WTC11 (cell line): ENCODE data around the gene DAZAP2. TPM values are rescaled to one million over a fixed set of nuclear protein-coding genes. Genes with fewer than 3 reads are reported as not detected.

Source experiments
- ATAC-seq: fragments of 200-7000 bp; cut with Tn5 transposase; 2 replicates; pipeline ENCODE4 v1.10.0; 2021; ENCODE audit warnings: mild to moderate bottlenecking, moderate library complexity
- CTCF ChIA-PET: fragments of 300-600 bp; sonication (Branson Sonifier 250); formaldehyde crosslinking; loops from one replicate; lab custom pipeline; 2021; ENCODE audit warnings: antibody characterized with exemption; lab: Charles Lee
- POLR2A ChIA-PET: fragments of 350-600 bp; sonication (Branson Sonifier 250); formaldehyde crosslinking; loops from one replicate; lab custom pipeline; 2021; ENCODE audit warnings: antibody characterized with exemption; lab: Charles Lee
- DNase-seq: peaks from one replicate; pipeline ENCODE4 v3.0.0; 2021; ENCODE audit warnings: low spot score
- H3K27ac Mint-ChIP-seq: 2 replicates; pipeline ENCODE4 v1.8.0; 2021; ENCODE audit warnings: mixed read lengths
- H3K27me3 Mint-ChIP-seq: 2 replicates; pipeline ENCODE4 v1.8.0; 2021; ENCODE audit warnings: low read depth, mild to moderate bottlenecking, moderate library complexity, mixed read lengths
- H3K36me3 Mint-ChIP-seq: 2 replicates; pipeline ENCODE4 v1.8.0; 2021; ENCODE audit warnings: mixed read lengths
- H3K4me1 Mint-ChIP-seq: 2 replicates; pipeline ENCODE4 v1.8.0; 2022; ENCODE audit warnings: mixed read lengths
- H3K4me3 Mint-ChIP-seq: 2 replicates; pipeline ENCODE4 v1.8.0; 2021; ENCODE audit warnings: mild to moderate bottlenecking, moderate library complexity, mixed read lengths
- H3K9me3 Mint-ChIP-seq: 2 replicates; pipeline ENCODE4 v1.8.0; 2021; ENCODE audit warnings: mixed read lengths
- CBFB ChIP-seq: sonication (generic); formaldehyde crosslinking; IDR thresholded peaks from 2 replicates; pipeline ENCODE4 v1.8.1; 2022; ENCODE audit warnings: mild to moderate bottlenecking, low read depth, missing genetic modification reagents
- FOXJ3 ChIP-seq: sonication (generic); formaldehyde crosslinking; IDR thresholded peaks from 2 replicates; pipeline ENCODE4 v1.9.0; 2021; ENCODE audit warnings: missing genetic modification reagents, mild to moderate bottlenecking, borderline replicate concordance
- FOXP1 ChIP-seq: sonication (generic); formaldehyde crosslinking; IDR thresholded peaks from 2 replicates; pipeline ENCODE4 v1.8.0; 2022; ENCODE audit warnings: missing genetic modification reagents, mild to moderate bottlenecking, moderate library complexity, borderline replicate concordance
- NR3C1 ChIP-seq: sonication (generic); formaldehyde crosslinking; conservative IDR thresholded peaks from 2 replicates; pipeline ENCODE4 v1.8.1; 2023; ENCODE audit warnings: low read depth, mild to moderate bottlenecking, missing genetic modification reagents
- RELA ChIP-seq: sonication (generic); formaldehyde crosslinking; IDR thresholded peaks from 2 replicates; pipeline ENCODE4 v1.8.1; 2022; ENCODE audit warnings: missing genetic modification reagents, mild to moderate bottlenecking, borderline replicate concordance
- RORB ChIP-seq: fragments of 250-450 bp; sonication (Bioruptor Pico); IDR thresholded peaks from 2 replicates; pipeline ENCODE4 v1.9.0; 2021; ENCODE audit warnings: mild to moderate bottlenecking
- SMAD3 ChIP-seq: sonication (generic); formaldehyde crosslinking; IDR thresholded peaks from 2 replicates; pipeline ENCODE4 v1.8.0; 2022; ENCODE audit warnings: missing genetic modification reagents, mild to moderate bottlenecking, borderline replicate concordance
- SMAD4 ChIP-seq: sonication (generic); formaldehyde crosslinking; IDR thresholded peaks from 2 replicates; pipeline ENCODE4 v1.8.0; 2022; ENCODE audit warnings: mild to moderate bottlenecking, missing genetic modification reagents
- SOX15 ChIP-seq: fragments of 250-450 bp; sonication (Bioruptor Pico); IDR thresholded peaks from 2 replicates; pipeline ENCODE4 v1.9.0; 2021; ENCODE audit warnings: mild to moderate bottlenecking
- ZNF138 ChIP-seq: sonication (generic); formaldehyde crosslinking; conservative IDR thresholded peaks from 2 replicates; pipeline ENCODE4 v1.8.1; 2022; ENCODE audit warnings: mild to moderate bottlenecking, moderate library complexity, missing genetic modification reagents
- ZNF232 ChIP-seq: sonication (generic); formaldehyde crosslinking; IDR thresholded peaks from 2 replicates; pipeline ENCODE4 v1.8.0; 2022; ENCODE audit warnings: mild to moderate bottlenecking, missing genetic modification reagents
- total RNA-seq: library from RNA; stranded (reverse); gene quantifications from 3 replicates; pipeline ENCODE4 v1.2.3, GENCODE V29; 2021
- TF ChIP-seq, protein P1 (sequence below): sonication (generic); formaldehyde crosslinking; IDR thresholded peaks from 2 replicates; pipeline ENCODE4 v1.8.1; 2023; ENCODE audit warnings: mild to moderate bottlenecking, missing genetic modification reagents, moderate library complexity
- TF ChIP-seq, protein P2 (sequence below): fragments of 250-450 bp; sonication (Bioruptor Pico); IDR thresholded peaks from 2 replicates; pipeline ENCODE4 v1.9.0; 2021; ENCODE audit warnings: mild to moderate bottlenecking
- TF ChIP-seq, protein P3 (sequence below): sonication (generic); formaldehyde crosslinking; IDR thresholded peaks from 2 replicates; pipeline ENCODE4 v1.8.1; 2023; ENCODE audit warnings: mild to moderate bottlenecking, missing genetic modification reagents
- TF ChIP-seq, protein P4 (sequence below): sonication (generic); formaldehyde crosslinking; IDR thresholded peaks from 2 replicates; pipeline ENCODE4 v1.8.0; 2022; ENCODE audit warnings: mild to moderate bottlenecking, missing genetic modification reagents
- TF ChIP-seq, protein P5 (sequence below): fragments of 250-450 bp; sonication (Bioruptor Pico); IDR thresholded peaks from 2 replicates; pipeline ENCODE4 v2.1.2; 2022; ENCODE audit warnings: mild to moderate bottlenecking, moderate library complexity
- TF ChIP-seq, protein P6 (sequence below): sonication (generic); formaldehyde crosslinking; IDR thresholded peaks from 2 replicates; pipeline ENCODE4 v1.8.1; 2022; ENCODE audit warnings: low read depth, missing genetic modification reagents, borderline replicate concordance
- TF ChIP-seq, protein P7 (sequence below): sonication (generic); formaldehyde crosslinking; IDR thresholded peaks from 2 replicates; pipeline ENCODE4 v1.8.0; 2022; ENCODE audit warnings: mild to moderate bottlenecking, missing genetic modification reagents
- TF ChIP-seq, protein P8 (sequence below): sonication (generic); formaldehyde crosslinking; IDR thresholded peaks from 2 replicates; pipeline ENCODE4 v1.8.1; 2022; ENCODE audit warnings: mild to moderate bottlenecking, moderate library complexity, missing genetic modification reagents
- TF ChIP-seq, protein P9 (sequence below): fragments of 250-450 bp; sonication (Bioruptor Pico); IDR thresholded peaks from 2 replicates; pipeline ENCODE4 v1.9.0; 2021; ENCODE audit warnings: moderate library complexity, mild to moderate bottlenecking, inconsistent platforms, borderline replicate concordance
- TF ChIP-seq, protein P10 (sequence below): sonication (generic); formaldehyde crosslinking; IDR thresholded peaks from 2 replicates; pipeline ENCODE4 v1.8.1; 2023; ENCODE audit warnings: mild to moderate bottlenecking, missing genetic modification reagents

DAZAP2 gene
- total RNA-seq, 1 experiment from 2014 or later, result 35.8 TPM

DNA sequence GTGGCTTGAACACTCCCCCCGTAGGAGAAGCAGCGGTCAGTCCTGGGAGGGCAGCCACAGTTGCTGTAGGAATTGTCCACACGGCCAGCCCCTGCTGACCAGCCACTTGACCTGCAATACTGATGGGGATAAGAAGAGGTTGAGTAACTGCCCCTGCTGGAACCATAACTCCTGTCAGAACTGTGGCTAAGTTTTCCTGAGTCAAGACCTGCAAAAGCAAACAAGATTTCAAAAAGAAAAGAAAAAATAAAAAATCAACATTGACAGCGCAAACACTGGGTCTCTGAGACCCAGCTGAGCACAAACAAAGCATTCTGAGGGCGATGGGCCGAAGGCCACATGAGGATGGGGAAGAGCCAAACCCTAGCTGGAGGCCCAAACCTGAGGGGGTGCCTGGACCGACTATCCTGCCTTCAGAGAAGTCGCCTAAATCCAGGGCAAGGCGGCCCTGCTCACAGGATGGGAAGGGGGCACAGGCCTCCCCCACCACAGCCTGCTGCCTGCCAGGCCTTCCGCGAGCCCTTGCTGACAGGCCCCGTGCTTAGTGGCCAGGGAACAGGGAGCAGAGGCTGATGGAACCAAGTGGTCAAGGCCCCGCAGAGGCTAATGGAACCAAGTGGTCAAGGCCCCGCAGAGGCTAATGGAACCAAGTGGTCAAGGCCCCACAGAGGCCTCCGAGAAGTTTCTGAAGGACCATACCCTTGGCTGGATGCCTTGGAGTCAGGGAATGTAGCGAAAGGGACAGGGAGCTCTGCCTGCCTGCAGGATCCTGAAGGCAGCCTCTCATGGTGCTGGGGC is 39.9 kb upstream of the DAZAP2 start (continued):
- TF ChIP-seq, protein P1, sequence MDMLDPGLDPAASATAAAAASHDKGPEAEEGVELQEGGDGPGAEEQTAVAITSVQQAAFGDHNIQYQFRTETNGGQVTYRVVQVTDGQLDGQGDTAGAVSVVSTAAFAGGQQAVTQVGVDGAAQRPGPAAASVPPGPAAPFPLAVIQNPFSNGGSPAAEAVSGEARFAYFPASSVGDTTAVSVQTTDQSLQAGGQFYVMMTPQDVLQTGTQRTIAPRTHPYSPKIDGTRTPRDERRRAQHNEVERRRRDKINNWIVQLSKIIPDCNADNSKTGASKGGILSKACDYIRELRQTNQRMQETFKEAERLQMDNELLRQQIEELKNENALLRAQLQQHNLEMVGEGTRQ, result no peak
- TF ChIP-seq SMAD4 (no peak), SMAD3 (CRISPR knock-in tag) (no peak)
- TF ChIP-seq, all 79 proteins: peak for 0

DNA sequence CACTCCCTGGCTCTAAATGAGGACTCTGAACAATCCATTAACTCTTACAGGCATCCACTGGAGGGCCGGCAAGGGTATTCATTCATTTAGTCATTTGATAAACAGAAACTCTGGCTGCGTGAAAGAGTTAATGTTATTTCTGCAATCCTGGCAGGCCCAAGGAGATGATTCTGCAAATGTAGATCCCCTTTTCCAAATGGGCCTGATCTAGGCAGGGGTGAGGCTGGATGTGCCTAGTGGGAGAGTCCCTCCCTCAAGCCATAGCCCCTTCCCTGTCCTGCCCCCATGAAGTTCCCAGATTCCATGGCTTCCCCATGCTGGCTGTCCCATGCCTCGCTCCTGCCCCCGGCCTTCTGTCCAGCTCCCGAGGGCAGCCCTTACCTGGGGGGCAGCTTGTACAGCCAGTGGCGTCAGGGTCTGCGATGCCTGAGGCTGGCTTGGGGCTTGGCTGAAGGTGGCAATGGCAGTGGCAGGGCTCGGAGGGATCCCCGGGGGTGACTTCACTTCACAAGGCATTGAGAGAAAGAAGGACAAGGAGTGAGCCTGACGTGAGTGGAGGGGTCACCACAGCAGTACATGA is 39.2 kb upstream of the DAZAP2 start:
- no peaks in the 10 kb centered on the region for H3K27me3 Mint-ChIP-seq
- ChIA-PET CTCF (interaction anchor here (1.1 kb wide), 1 partner anchor 63 kb away, joined by 3 read pairs; no protein-coding TSS in a partner anchor), POLR2A (no interaction called here)
- H3K9me3 Mint-ChIP-seq, result no peaks in the 10 kb centered on the region
- no peak for DNase-seq
- no peaks in the 10 kb centered on the region for H3K36me3 Mint-ChIP-seq
- H3K4me1 Mint-ChIP-seq, result no peaks in the 10 kb centered on the region
- no peak for ATAC-seq
- no peak for TF ChIP-seq RELA (CRISPR knock-in tag)
- TF ChIP-seq NR3C1 (CRISPR knock-in tag), result no peak
- TF ChIP-seq, protein P2, sequence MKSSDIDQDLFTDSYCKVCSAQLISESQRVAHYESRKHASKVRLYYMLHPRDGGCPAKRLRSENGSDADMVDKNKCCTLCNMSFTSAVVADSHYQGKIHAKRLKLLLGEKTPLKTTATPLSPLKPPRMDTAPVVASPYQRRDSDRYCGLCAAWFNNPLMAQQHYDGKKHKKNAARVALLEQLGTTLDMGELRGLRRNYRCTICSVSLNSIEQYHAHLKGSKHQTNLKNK, result no peak
- TF ChIP-seq, protein P3, sequence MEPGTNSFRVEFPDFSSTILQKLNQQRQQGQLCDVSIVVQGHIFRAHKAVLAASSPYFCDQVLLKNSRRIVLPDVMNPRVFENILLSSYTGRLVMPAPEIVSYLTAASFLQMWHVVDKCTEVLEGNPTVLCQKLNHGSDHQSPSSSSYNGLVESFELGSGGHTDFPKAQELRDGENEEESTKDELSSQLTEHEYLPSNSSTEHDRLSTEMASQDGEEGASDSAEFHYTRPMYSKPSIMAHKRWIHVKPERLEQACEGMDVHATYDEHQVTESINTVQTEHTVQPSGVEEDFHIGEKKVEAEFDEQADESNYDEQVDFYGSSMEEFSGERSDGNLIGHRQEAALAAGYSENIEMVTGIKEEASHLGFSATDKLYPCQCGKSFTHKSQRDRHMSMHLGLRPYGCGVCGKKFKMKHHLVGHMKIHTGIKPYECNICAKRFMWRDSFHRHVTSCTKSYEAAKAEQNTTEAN (CRISPR knock-in tag), result no peak
- TF ChIP-seq, protein P4, sequence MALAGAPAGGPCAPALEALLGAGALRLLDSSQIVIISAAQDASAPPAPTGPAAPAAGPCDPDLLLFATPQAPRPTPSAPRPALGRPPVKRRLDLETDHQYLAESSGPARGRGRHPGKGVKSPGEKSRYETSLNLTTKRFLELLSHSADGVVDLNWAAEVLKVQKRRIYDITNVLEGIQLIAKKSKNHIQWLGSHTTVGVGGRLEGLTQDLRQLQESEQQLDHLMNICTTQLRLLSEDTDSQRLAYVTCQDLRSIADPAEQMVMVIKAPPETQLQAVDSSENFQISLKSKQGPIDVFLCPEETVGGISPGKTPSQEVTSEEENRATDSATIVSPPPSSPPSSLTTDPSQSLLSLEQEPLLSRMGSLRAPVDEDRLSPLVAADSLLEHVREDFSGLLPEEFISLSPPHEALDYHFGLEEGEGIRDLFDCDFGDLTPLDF (CRISPR knock-in tag), result no peak
- no peak for TF ChIP-seq RORB (CRISPR knock-in tag)
- no peak for TF ChIP-seq ZNF232
- TF ChIP-seq CBFB (CRISPR knock-in tag), result no peak
- no peak for TF ChIP-seq FOXP1
- TF ChIP-seq, protein P5, sequence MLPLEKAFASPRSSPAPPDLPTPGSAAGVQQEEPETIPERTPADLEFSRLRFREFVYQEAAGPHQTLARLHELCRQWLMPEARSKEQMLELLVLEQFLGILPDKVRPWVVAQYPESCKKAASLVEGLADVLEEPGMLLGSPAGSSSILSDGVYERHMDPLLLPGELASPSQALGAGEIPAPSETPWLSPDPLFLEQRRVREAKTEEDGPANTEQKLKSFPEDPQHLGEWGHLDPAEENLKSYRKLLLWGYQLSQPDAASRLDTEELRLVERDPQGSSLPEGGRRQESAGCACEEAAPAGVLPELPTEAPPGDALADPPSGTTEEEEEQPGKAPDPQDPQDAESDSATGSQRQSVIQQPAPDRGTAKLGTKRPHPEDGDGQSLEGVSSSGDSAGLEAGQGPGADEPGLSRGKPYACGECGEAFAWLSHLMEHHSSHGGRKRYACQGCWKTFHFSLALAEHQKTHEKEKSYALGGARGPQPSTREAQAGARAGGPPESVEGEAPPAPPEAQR (CRISPR knock-in tag), result no peak
- no peak for TF ChIP-seq SOX15
- TF ChIP-seq ZNF138 (CRISPR knock-in tag), result no peak
- TF ChIP-seq, protein P6, sequence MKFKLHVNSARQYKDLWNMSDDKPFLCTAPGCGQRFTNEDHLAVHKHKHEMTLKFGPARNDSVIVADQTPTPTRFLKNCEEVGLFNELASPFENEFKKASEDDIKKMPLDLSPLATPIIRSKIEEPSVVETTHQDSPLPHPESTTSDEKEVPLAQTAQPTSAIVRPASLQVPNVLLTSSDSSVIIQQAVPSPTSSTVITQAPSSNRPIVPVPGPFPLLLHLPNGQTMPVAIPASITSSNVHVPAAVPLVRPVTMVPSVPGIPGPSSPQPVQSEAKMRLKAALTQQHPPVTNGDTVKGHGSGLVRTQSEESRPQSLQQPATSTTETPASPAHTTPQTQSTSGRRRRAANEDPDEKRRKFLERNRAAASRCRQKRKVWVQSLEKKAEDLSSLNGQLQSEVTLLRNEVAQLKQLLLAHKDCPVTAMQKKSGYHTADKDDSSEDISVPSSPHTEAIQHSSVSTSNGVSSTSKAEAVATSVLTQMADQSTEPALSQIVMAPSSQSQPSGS (CRISPR knock-in tag), result no peak
- TF ChIP-seq, protein P1, result no peak
- no peak for TF ChIP-seq FOXJ3 (CRISPR knock-in tag)
- TF ChIP-seq, protein P7, sequence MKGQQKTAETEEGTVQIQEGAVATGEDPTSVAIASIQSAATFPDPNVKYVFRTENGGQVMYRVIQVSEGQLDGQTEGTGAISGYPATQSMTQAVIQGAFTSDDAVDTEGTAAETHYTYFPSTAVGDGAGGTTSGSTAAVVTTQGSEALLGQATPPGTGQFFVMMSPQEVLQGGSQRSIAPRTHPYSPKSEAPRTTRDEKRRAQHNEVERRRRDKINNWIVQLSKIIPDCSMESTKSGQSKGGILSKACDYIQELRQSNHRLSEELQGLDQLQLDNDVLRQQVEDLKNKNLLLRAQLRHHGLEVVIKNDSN (CRISPR knock-in tag), result no peak
- TF ChIP-seq, protein P8, sequence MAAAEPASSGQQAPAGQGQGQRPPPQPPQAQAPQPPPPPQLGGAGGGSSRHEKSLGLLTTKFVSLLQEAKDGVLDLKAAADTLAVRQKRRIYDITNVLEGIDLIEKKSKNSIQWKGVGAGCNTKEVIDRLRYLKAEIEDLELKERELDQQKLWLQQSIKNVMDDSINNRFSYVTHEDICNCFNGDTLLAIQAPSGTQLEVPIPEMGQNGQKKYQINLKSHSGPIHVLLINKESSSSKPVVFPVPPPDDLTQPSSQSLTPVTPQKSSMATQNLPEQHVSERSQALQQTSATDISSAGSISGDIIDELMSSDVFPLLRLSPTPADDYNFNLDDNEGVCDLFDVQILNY (CRISPR knock-in tag), result no peak
- TF ChIP-seq, protein P9, sequence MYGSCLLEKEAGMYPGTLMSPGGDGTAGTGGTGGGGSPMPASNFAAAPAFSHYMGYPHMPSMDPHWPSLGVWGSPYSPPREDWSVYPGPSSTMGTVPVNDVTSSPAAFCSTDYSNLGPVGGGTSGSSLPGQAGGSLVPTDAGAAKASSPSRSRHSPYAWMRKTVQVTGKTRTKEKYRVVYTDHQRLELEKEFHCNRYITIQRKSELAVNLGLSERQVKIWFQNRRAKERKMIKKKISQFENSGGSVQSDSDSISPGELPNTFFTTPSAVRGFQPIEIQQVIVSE (CRISPR knock-in tag), result no peak
- TF ChIP-seq, protein P10, sequence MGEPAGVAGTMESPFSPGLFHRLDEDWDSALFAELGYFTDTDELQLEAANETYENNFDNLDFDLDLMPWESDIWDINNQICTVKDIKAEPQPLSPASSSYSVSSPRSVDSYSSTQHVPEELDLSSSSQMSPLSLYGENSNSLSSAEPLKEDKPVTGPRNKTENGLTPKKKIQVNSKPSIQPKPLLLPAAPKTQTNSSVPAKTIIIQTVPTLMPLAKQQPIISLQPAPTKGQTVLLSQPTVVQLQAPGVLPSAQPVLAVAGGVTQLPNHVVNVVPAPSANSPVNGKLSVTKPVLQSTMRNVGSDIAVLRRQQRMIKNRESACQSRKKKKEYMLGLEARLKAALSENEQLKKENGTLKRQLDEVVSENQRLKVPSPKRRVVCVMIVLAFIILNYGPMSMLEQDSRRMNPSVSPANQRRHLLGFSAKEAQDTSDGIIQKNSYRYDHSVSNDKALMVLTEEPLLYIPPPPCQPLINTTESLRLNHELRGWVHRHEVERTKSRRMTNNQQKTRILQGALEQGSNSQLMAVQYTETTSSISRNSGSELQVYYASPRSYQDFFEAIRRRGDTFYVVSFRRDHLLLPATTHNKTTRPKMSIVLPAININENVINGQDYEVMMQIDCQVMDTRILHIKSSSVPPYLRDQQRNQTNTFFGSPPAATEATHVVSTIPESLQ (CRISPR knock-in tag), result no peak
- no peak overlapping the region for H3K4me3 Mint-ChIP-seq
- no peak overlapping the region for H3K27ac Mint-ChIP-seq
